ENCODE measurements around the gene MAGEA1.
"Not testable (repeated sequence)": the region's sequence is repeated elsewhere in the genome, so short reads cannot be mapped to it uniquely, and the experiment has no call there.

GRCh38 chrX:153168423-153168822 lies 10.7 kb upstream of the MAGEA1 start:
- not testable (repeated sequence) for TF ChIP-seq CTCF, POLR2A (IDR thresholded peaks at IDR 0.05)

All from suprapubic skin (tissue), 3 donors.